HG03095 (cell line): Measurements from ENCODE around the gene NUDT7.

Experiments
- ATAC-seq: cut with Tn5 transposase; IDR thresholded peaks from one replicate; pipeline ENCODE4 v1.9.1; 2021; ENCODE audit warnings: moderate library complexity; ENCODE audit not compliant: unreplicated experiment

NUDT7 gene

GRCh38 chr16:77775911-77776909 lies 53.9 kb downstream of the NUDT7 start:
- ATAC-seq = no peak

- ATAC-seq = no peak
These were observed 55.4 kb downstream of the NUDT7 start for GRCh38 chr16:77777745-77778144.

DNA sequence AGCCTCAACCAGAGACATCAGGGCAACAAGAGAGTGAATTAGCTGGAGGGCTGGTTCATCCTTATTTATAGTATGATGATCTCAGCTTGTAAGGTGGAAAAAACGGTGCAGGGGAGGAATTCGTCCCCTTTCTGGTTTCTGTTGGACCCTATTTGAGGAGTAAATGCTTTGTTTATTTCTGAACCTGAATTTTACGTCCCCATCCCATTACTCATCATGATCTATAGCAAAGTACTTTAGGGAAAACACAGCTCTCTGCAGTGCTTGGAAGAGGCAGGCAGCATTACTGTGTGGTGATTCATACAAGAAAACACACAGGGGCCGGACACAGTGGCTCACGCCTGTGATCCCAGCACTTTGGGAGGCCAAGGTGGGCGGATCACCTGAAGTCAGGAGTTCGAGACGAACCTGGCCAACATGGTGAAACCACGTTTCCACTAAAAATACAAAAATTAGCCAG lies 58.1 kb downstream of the NUDT7 start:
- no peak for ATAC-seq

GRCh38 chr16:77781091-77781490 lies 58.8 kb downstream of the NUDT7 start:
- ATAC-seq = no peak

DNA sequence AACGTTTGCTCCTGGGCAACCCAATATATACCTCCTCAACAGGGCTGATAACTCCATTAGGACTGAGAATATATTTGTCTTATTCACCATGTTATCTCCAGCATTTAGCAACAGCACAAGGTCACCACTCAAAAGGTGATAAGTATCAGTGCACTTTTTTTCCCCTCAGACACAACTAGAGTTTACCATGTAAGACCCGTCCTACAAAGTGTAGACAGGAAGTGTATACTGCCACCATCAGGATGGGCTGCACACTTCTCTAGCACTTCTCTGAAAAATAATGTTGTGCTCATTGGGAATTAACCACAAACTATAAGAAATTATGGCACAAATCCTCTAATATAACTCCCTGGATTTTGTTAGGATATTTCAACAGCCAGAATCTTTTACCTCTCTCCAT lies 60.4 kb downstream of the NUDT7 start:
- ATAC-seq = no peak

DNA sequence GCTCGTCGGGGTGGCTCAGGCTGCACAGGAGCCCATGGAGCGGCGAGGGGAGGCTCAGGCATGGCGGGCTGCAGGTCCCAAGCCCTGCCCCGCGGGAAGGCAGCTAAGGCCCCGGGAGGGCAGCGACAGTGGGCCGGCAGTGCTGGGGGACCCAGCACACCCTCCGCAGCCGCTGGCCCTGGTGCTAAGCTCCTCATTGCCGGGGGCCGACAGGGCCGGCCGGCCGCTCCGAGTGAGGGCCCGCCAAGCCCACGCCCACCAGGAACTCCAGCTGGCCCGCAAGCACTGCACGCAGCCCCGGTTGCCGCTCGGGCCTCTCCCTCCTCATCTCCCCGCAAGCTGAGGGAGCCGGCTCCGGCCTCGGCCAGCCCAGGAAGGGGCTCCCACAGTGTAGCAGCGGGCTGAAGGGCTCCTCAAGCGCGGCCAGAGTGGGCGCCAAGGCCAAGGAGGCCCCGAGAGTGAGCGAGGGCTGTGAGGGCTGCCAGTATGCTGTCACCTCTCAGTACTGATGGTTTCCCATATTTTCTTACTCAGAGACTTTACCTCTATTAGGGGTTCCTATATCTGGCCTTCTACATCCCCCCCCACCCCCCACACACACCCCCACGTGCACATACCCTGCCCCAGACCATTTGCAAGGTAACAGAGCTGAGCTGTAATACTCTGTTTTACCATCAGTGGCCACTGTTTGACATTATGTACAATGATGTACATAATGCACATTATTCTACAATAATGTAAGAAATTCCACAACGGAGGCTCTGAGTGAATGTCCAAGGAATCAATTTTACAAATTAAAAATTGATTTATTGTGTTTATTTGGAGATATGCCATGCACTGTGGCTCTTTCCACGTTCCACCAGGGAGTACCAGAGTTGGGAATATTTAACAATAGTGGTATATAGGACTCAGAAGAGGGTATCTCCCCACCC lies 62.4 kb downstream of the NUDT7 start:
- ATAC-seq = no peak

DNA sequence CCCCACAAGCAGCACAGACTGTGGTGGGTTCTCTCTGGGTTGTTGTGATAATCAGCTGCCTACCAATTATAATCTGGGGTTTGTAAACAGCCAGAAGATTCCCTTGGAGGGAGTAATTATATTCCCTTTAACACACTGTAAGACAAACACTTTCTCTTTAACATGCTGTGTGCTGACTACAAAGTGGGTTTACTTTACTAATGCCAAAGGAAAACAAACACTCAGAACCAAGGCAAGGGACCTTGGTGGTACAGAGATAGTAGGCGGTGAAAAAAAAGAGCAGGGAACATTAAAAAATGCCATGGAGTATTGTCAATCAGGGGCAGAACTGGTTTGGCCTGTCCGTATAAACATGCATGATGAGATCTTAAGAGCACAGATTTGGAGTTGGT lies 63.1 kb downstream of the NUDT7 start:
- ATAC-seq = no peak

DNA sequence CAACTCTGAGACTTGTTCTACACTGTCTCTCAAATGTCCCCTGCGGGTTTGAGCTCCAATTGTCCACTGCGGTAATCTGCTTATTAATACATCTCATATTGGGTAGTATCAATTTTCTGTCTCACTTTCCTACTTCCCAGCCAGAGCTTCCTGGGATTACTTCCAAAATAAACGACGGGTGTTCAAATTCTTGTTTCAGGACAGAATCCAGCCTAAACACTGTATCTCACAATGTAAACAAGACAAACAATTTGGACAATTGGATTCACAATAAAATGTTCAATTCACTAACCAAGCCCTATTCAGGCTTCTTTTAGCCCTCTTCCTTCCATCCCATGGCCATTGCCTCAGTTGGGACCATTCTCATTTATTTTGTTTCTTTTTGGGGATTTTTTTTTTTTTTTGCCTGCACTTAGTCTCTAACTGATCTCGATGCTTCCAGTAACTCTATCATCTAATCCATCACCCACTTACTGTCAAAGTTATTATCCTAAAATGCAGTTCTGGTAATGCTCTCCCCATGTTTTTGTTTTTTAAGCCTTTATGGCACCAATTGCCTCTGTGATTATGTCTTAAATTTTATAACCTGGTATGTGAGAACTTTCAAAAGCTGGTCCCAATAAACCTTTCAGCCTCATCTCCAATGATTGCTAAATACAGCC lies 64.0 kb downstream of the NUDT7 start:
- ATAC-seq = no peak

- ATAC-seq = no peak
These were observed 65.1 kb downstream of the NUDT7 start for GRCh38 chr16:77787452-77787851.

GRCh38 chr16:77788181-77789084 lies 66.1 kb downstream of the NUDT7 start, which contains the start of gene VAT1L:
VAT1L (plus strand) TSS chr16:77788564; CDS start chr16:77788683, 119 bp downstream.
- ATAC-seq = no peak

GRCh38 chr16:77789085-77790008 lies 67.0 kb downstream of the NUDT7 start:
- no peak for ATAC-seq

DNA sequence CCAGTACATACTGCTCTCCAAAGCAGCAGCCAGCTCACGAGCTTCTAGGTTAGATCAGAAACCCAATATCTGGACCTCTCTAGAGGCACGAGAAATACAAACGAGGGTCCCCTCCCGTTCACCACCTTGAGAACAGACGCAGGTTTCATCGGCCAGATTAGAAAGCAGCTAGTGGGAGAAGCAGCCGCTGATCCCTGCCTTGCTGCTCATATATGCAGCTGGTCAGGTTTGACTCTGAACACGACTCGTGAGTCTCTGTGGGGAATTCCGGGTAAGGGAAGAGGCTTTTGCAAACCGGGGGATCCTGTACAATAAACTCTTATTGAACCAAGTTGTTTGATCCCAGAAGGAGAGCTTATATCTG lies 67.7 kb downstream of the NUDT7 start:
- no peak for ATAC-seq

GRCh38 chr16:77790912-77791311 lies 68.6 kb downstream of the NUDT7 start:
- ATAC-seq = no peak
